Suprapubic skin (tissue), 4 donors: ENCODE measurements around the gene EMID1. TPM values are rescaled to one million over a fixed set of nuclear protein-coding genes. Genes with fewer than 3 reads are reported as not detected.

Source experiments
- DNase-seq, 2 donors: peaks; one replicate each; pipeline ENCODE4 v3.0.0-alpha.2; 2019; ENCODE audit warnings: low spot score in 2 of 2
- H3K27ac ChIP-seq: fragments of 200-600 bp; sonication (generic); one replicate; pipeline ENCODE4 v1.5.1; 2019
- H3K27me3 ChIP-seq: fragments of 200-600 bp; sonication (generic); one replicate; pipeline ENCODE4 v1.5.1; 2019
- H3K36me3 ChIP-seq: fragments of 200-600 bp; sonication (generic); one replicate; pipeline ENCODE4 v1.5.1; 2019
- H3K4me1 ChIP-seq: fragments of 200-600 bp; sonication (generic); one replicate; pipeline ENCODE4 v1.5.1; 2019
- H3K4me3 ChIP-seq: fragments of 200-600 bp; sonication (generic); one replicate; pipeline ENCODE4 v1.5.1; 2019; ENCODE audit warnings: mild to moderate bottlenecking
- H3K9me3 ChIP-seq: fragments of 200-600 bp; sonication (generic); one replicate; pipeline ENCODE4 v1.5.1; 2019
- CTCF ChIP-seq, 2 donors: fragments of 200-600 bp in 1 of 2; fragments of 450-650 bp in 1 of 2; sonication (generic) in 1 of 2; IDR thresholded peaks; one replicate each; pipeline ENCODE4 v1.5.1; 2016 to 2019; ENCODE audit warnings: antibody characterized with exemption in 2 of 2, mild to moderate bottlenecking in 1 of 2, moderate library complexity in 1 of 2
- EP300 ChIP-seq: sonication (generic); formaldehyde crosslinking; IDR thresholded peaks from one replicate; pipeline ENCODE4 v1.6.1; 2017; ENCODE audit warnings: antibody characterized with exemption
- POLR2A ChIP-seq, 2 donors: fragments of 450-650 bp; IDR thresholded peaks; one replicate each; pipeline ENCODE4 v1.6.1; 2017; ENCODE audit warnings: antibody characterized with exemption in 2 of 2, mild to moderate bottlenecking in 2 of 2, moderate library complexity in 2 of 2
- POLR2AphosphoS5 ChIP-seq, 3 donors: sonication (generic); formaldehyde crosslinking; IDR thresholded peaks; one replicate each; pipeline ENCODE4 v1.6.1; 2017; ENCODE audit warnings: antibody characterized with exemption in 3 of 3
- WGBS: methylation state at CpG from one replicate; pipeline ENCODE4 v1.1.5; 2018; 5-methylcytosine and 5-hydroxymethylcytosine counted together
- total RNA-seq, 4 donors: library from RNA; depleted of rRNA; stranded (reverse); fragments of >200 nt; gene quantifications; one replicate each; pipeline ENCODE4 v1.1.0, GENCODE V29; 2016

The EMID1 gene
- total RNA-seq, 4 donors from 2014 or later: 1.6 to 7.4 (median 2.9) TPM

- no peak for DNase-seq
- WGBS: 93% methylated on average over 1 of the region's 1 CpG
- Histone ChIP-seq H3K36me3 (no peaks in the 10 kb centered on the region), H3K27me3 (no peaks in the 10 kb centered on the region), H3K27ac (no peak overlapping the region), H3K4me1 (peaks cover 3% of the 10 kb centered on the region), H3K9me3 (no peaks in the 10 kb centered on the region), H3K4me3 (no peak overlapping the region)
- TF ChIP-seq EP300 (no peak), CTCF (IDR thresholded peaks at IDR 0.05) (no peak), POLR2A (IDR thresholded peaks at IDR 0.05) (no peak), POLR2AphosphoS5 (IDR thresholded peaks at IDR 0.05) (no peak)
These were observed 19.4 kb upstream of the EMID1 start for GRCh38 chr22:29186302-29186701.

DNA sequence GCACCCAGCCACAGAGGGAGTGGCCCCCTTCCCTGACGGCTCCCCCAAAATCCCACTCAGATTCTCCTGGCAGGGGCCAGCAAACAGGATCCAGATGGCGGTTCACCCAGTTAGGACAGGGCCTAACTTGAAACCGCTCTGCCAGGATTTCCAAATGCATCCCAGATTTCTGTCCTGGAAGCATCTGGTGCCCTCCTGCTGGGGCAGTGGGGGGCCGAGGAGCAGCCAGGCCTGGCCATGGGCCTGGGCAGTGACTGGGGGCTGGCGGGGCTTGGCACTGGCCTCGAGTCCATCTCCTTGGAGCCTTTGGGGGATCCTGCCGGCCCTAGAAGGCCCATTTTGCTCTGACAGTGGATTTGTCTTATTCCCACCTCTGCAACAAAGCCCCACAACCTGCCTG is 17.9 kb upstream of the EMID1 start:
- WGBS: 58% methylated on average over 3 of the region's 7 CpGs
- no peak for TF ChIP-seq POLR2A (IDR thresholded peaks at IDR 0.05)
- no peak for TF ChIP-seq EP300
- TF ChIP-seq CTCF (IDR thresholded peaks at IDR 0.05): no peak
- TF ChIP-seq POLR2AphosphoS5 (IDR thresholded peaks at IDR 0.05): no peak
- no peak for DNase-seq
- H3K27me3 ChIP-seq: no peaks in the 10 kb centered on the region
- H3K27ac ChIP-seq: no peak overlapping the region
- no peaks in the 10 kb centered on the region for H3K36me3 ChIP-seq
- peaks cover 3% of the 10 kb centered on the region for H3K4me1 ChIP-seq
- H3K9me3 ChIP-seq: no peaks in the 10 kb centered on the region
- H3K4me3 ChIP-seq: no peak overlapping the region

DNA sequence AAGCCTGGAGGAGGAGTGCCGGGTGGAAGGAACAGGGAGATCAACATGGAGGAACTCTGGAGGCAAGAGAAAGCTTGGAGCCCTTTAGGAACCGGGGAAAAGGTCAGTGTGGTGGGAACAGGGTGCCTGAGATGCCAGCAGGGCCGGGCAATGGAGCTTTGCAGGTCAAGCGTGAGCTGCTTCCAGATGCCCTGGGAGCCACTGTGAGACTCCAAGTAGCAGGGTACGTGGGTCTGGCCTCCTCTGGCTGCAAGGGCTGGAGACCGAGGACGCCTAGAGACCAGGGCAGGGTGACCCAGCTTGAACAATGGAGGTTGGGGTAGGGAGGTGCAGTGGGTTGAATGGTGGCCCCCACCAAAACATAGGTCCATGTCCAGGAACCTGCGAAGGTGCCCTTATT is 15.6 kb upstream of the EMID1 start:
- Histone ChIP-seq H3K4me1 (peaks cover 3% of the 10 kb centered on the region), H3K4me3 (no peak overlapping the region), H3K27me3 (no peaks in the 10 kb centered on the region), H3K36me3 (no peaks in the 10 kb centered on the region), H3K9me3 (no peaks in the 10 kb centered on the region), H3K27ac (no peak overlapping the region)
- 92% methylated on average over 8 of the region's 8 CpGs for WGBS
- DNase-seq: no peak
- TF ChIP-seq CTCF (IDR thresholded peaks at IDR 0.05) (no peak), EP300 (no peak), POLR2A (IDR thresholded peaks at IDR 0.05) (no peak), POLR2AphosphoS5 (IDR thresholded peaks at IDR 0.05) (no peak)

DNA sequence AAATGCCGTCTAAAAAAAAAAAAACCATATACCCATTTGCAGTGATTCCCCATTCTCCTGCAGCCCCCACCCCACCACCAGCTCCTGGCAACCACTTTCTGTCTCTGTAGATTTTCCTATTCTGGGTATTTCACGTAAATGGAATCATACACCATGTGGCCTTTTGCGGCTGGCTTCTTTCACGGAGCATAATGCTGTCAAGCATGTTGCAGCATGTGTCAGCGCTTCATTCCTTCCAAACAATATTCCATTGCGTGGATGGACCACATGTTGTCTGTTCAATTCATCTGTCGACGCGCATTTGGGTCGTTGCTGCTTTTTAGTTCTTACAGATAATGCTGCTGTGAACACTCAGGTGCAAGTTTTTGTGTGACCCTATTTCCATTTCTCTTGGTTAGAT is 14.8 kb upstream of the EMID1 start:
- 52% methylated on average over 10 of the region's 10 CpGs for WGBS
- no peak for DNase-seq
- Histone ChIP-seq H3K36me3 (no peaks in the 10 kb centered on the region), H3K27me3 (no peaks in the 10 kb centered on the region), H3K4me3 (no peak overlapping the region), H3K4me1 (peaks cover 3% of the 10 kb centered on the region), H3K9me3 (no peaks in the 10 kb centered on the region), H3K27ac (no peak overlapping the region)
- TF ChIP-seq POLR2AphosphoS5 (IDR thresholded peaks at IDR 0.05) (no peak), EP300 (no peak)

DNA sequence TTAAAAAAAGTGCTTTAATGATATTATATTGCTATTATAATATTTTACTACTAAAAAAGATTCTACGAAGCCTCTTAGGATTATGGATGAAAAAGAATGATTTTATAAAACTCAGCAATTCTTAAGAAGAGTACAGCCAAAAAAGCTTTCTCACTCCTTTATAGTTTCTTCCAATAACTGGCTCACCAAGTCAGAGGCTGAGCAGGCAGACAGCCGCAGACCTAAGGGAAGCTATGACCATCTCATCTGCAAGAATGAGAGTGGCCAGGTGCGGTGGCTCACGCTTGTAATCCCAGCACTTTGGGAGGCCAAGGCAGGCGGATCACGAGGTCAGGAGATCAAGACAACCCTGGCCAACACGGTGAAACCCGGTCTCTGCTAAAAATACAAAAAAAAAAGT is 12.7 kb upstream of the EMID1 start:
- no peak for DNase-seq
- Histone ChIP-seq H3K4me3 (no peak overlapping the region), H3K27me3 (no peaks in the 10 kb centered on the region), H3K27ac (no peak overlapping the region), H3K36me3 (no peaks in the 10 kb centered on the region), H3K4me1 (peaks cover under 1% of the 10 kb centered on the region), H3K9me3 (no peaks in the 10 kb centered on the region)
- WGBS: 68% methylated on average over 8 of the region's 8 CpGs
- TF ChIP-seq CTCF (IDR thresholded peaks at IDR 0.05): no peak

GRCh38 chr22:29194184-29194583 is 11.5 kb upstream of the EMID1 start:
- Histone ChIP-seq H3K4me1 (no peaks in the 10 kb centered on the region), H3K4me3 (no peak overlapping the region), H3K9me3 (no peaks in the 10 kb centered on the region), H3K36me3 (no peaks in the 10 kb centered on the region), H3K27ac (no peak overlapping the region), H3K27me3 (no peaks in the 10 kb centered on the region)
- no peak for DNase-seq
- WGBS: 91% methylated on average over 2 of the region's 2 CpGs
- no peak for TF ChIP-seq CTCF (IDR thresholded peaks at IDR 0.05)
- TF ChIP-seq EP300: no peak
- no peak for TF ChIP-seq POLR2A (IDR thresholded peaks at IDR 0.05)
- no peak for TF ChIP-seq POLR2AphosphoS5 (IDR thresholded peaks at IDR 0.05)
